ENCODE results near the gene SLC25A38. TPM values are rescaled to one million over a fixed set of nuclear protein-coding genes. Genes with fewer than 3 reads are reported as not detected.

The SLC25A38 gene, protein sequence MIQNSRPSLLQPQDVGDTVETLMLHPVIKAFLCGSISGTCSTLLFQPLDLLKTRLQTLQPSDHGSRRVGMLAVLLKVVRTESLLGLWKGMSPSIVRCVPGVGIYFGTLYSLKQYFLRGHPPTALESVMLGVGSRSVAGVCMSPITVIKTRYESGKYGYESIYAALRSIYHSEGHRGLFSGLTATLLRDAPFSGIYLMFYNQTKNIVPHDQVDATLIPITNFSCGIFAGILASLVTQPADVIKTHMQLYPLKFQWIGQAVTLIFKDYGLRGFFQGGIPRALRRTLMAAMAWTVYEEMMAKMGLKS
- polyA plus RNA-seq (2012; ENCODE audit: missing spikeins), result 19.1 TPM

DNA sequence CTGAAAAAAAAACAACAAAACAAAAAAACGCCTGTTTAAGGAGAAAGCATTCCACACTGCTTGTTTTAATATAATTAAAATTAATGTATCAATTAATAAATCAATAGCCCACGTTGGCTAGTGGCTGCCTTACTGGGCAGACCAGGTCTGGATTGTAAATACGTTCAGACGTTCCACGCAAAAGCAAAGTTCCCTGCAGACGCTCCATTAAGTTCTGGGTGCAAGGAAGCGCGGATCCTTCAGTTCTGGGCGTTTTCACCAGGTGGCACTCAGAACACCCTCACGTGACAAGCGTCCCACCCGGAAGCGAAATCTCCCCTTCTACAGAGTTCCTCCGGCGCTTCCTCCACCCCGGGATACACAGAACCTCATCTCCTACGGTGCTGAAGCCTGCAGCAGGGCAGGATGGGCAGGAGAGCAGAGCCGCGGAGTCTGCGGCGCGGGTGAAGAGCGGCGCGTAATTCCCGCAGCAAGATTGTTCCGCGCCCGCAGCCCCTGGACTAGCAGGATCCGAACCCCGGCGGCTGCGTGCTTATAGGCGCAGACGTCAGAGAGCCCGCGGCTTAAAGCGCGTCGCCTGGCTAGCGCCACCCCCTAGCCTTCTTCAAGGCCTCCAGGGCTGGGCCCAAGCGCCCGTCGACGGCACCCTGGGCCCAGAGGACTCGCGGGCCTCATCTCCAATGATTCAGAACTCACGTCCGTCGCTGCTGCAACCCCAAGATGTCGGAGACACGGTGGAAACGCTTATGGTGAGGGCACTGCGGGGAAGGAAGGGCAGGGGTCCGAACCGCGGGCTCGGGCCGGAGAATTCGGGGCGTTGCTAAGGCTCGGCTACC lies at the start of gene SLC25A38:
TSS of gene SLC25A38 (plus strand) at position 326 of the 836 bp plus-strand sequence. CDS start at position 681, 355 bp downstream.
- DNase-seq (ENCODE audit: insufficient read length) (peak; percentile 70), FAIRE-seq (peak; percentile 93)
- peak; percentile 70 for TF ChIP-seq POLR2A (IDR thresholded peaks at IDR 0.05; ENCODE audit: low read depth, low read length)
- TF ChIP-seq TAF1 (IDR thresholded peaks at IDR 0.05; ENCODE audit: borderline replicate concordance, low read depth, low read length), result no peak; the same call in 1 of the 2 replicates

DNA sequence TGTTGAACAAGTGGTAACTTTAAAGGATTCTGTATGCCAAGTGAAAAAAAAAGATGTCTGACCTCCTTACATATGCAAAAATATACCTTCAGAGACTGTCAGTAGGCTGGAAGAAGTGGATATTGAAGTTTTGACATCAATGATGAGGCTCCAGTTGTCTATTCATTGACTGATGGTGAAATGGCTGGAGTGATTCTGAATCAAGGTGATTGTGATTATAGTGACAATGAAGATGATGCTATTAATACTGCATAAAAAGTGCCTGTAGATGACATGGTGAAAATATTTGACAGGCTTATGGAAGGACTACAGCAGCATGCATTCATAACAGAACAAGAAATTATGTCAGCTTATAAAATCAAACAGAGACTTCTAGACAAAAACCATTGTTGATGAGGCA lies 49.6 kb upstream of the SLC25A38 start:
- FAIRE-seq (no peak), DNase-seq (ENCODE audit: insufficient read length) (no peak)
- TF ChIP-seq POLR2AphosphoS5 (IDR thresholded peaks at IDR 0.05; ENCODE audit: low read depth, low read length), result no peak
- TF ChIP-seq POLR2A (IDR thresholded peaks at IDR 0.05; ENCODE audit: low read depth, low read length), result no peak
- no peak for TF ChIP-seq TAF1 (IDR thresholded peaks at IDR 0.05; ENCODE audit: borderline replicate concordance, low read depth, low read length)

DNA sequence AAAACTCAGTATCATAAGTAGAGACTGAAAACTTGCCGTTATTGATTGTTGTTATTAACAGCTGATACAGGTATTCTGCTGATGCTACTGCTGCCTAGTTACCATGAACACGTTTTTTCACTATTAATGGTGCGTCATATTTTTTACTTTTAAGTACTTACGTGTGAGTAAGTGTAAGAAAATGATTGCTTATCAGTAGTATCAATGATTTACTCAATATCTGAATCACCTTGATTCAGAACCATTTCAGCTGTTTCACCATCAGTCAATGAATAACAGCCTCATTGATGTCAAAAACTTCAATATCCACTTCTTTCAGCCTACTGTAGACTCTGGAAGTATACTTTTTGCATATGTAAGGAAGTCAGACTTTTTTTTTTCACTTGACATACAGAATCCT lies 49.0 kb upstream of the SLC25A38 start:
- TF ChIP-seq POLR2AphosphoS5 (IDR thresholded peaks at IDR 0.05; ENCODE audit: low read depth, low read length) (no peak), TAF1 (IDR thresholded peaks at IDR 0.05; ENCODE audit: borderline replicate concordance, low read depth, low read length) (no peak), POLR2A (IDR thresholded peaks at IDR 0.05; ENCODE audit: low read depth, low read length) (no peak)
- no peak for DNase-seq (ENCODE audit: insufficient read length)
- FAIRE-seq, result no peak

DNA sequence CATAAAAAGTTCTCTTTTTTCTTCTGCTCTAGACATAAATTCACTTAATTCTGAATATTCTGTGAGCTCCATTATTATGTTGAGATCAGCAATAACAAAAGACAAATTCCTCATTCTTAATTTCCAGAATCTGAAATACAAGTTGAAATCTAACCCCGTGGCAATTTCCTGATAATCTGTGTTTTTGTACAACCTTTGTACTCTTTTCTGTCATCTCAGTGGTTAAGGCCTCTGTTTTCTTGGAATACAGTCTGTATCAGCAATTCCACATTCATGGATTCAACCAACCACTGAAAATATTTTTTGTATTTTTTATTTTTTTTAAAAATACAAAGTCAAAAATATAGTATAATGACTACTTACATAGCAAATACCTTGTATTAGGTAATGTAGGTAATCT lies 45.0 kb upstream of the SLC25A38 start:
- TF ChIP-seq POLR2A (IDR thresholded peaks at IDR 0.05; ENCODE audit: low read depth, low read length) (no peak), POLR2AphosphoS5 (IDR thresholded peaks at IDR 0.05; ENCODE audit: low read depth, low read length) (no peak), TAF1 (IDR thresholded peaks at IDR 0.05; ENCODE audit: borderline replicate concordance, low read depth, low read length) (no peak)
- FAIRE-seq (no peak), DNase-seq (ENCODE audit: insufficient read length) (no peak)

DNA sequence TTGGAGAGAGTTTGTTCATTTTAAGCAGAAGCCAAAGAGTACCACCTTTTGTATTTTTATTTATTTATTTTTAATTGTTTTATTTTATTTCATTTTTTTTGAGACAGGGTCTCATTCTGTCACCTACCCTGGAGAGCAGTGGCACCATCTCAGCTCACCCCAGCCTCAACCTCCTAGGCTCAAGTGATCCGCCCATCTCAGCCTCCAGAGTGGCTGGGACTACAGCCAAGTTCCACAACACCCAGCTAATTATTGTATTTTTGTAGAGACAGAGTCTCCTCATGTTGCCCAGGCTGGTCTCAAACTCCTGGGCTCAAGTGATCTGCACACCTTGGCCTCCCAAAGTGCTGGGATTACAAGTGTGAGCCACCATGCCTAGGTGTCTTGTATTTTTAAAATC lies 44.1 kb upstream of the SLC25A38 start:
- TF ChIP-seq POLR2AphosphoS5 (IDR thresholded peaks at IDR 0.05; ENCODE audit: low read depth, low read length) (no peak), TAF1 (IDR thresholded peaks at IDR 0.05; ENCODE audit: borderline replicate concordance, low read depth, low read length) (no peak), POLR2A (IDR thresholded peaks at IDR 0.05; ENCODE audit: low read depth, low read length) (no peak)
- DNase-seq (ENCODE audit: insufficient read length), result no peak
- FAIRE-seq, result no peak

DNA sequence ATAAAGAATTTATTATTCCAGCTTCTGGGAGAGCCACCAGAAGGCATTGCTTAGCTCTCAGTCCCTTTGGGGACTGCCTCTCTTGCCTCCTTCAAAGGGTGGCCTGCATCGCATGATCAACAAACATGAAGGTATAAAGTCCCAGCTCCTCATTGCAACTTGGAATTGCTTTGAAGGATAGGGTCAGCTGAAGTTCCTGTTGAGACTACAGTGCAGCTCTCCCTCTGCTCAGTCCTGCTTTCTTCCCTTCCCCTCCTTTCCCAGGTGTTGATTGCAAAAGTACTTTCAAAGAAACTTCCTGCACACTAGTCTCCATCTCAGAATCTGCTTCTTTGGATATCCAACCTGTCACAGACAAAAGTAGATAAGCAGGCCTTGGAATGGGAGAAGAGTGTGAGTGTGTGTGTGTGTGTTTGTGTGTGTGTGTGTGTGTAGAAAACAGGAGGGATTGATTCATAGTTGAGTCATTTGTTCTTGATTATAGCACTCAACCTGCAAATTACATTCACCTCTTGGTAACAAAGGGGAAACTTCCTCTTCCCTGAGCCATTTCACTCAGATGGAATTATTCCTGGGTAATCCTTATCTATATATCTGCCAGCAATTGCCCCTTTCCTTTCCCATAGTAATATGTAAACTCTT lies 40.0 kb upstream of the SLC25A38 start:
- no peak for FAIRE-seq
- TF ChIP-seq POLR2AphosphoS5 (IDR thresholded peaks at IDR 0.05; ENCODE audit: low read depth, low read length) (no peak), POLR2A (IDR thresholded peaks at IDR 0.05; ENCODE audit: low read depth, low read length) (no peak), TAF1 (IDR thresholded peaks at IDR 0.05; ENCODE audit: borderline replicate concordance, low read depth, low read length) (no peak)
- DNase-seq (ENCODE audit: insufficient read length), result no peak

DNA sequence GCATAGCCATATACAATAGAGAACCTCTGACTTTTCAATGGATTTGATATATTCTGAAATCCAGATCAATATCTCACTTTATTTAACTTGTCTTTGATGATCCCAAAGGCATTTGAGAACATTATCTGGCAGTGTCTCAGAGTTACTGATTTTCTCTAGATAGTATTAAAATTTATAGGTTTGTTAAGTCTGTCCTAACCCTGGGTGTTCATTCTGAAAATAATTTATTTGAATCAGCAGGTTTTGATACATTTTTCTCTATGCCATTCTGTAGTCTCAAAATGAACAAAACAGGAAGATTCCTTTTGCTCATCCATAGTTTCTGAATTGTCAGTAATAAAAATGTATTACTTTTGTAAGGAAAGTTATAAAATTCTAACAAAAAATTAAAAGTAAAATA lies 39.4 kb upstream of the SLC25A38 start:
- no peak for FAIRE-seq
- TF ChIP-seq POLR2A (IDR thresholded peaks at IDR 0.05; ENCODE audit: low read depth, low read length) (no peak), TAF1 (IDR thresholded peaks at IDR 0.05; ENCODE audit: borderline replicate concordance, low read depth, low read length) (no peak), POLR2AphosphoS5 (IDR thresholded peaks at IDR 0.05; ENCODE audit: low read depth, low read length) (no peak)
- no peak for DNase-seq (ENCODE audit: insufficient read length)

DNA sequence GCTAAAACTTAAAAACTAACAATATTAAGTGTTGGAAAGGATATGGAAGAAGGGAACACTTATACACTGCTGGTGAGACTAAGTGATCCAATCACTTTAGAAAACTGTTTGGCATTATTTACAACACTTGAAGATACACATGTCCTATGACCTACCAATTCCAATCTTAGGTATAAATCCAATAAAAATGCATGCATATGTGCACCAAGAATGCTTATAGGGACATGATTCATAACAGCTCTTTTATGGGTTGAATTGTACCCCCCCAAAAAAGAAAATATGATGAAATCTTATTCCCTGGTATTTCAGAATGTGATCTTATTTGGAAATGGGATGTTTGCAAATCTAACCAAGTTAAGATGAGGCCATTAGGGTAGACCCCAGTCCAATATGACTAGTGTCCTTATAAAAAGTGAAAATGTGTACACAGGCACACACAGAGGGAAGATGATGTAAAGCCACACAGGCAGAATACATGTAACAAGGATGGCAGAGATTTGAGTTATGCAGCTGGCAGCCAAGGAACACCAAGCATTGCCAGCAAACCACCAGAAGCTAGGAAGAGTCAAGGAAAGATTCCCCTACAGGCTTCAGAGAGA lies 38.3 kb upstream of the SLC25A38 start:
- DNase-seq (ENCODE audit: insufficient read length) (no peak), FAIRE-seq (no peak)
- TF ChIP-seq POLR2A (IDR thresholded peaks at IDR 0.05; ENCODE audit: low read depth, low read length) (no peak), TAF1 (IDR thresholded peaks at IDR 0.05; ENCODE audit: borderline replicate concordance, low read depth, low read length) (no peak), POLR2AphosphoS5 (IDR thresholded peaks at IDR 0.05; ENCODE audit: low read depth, low read length) (no peak)

DNA sequence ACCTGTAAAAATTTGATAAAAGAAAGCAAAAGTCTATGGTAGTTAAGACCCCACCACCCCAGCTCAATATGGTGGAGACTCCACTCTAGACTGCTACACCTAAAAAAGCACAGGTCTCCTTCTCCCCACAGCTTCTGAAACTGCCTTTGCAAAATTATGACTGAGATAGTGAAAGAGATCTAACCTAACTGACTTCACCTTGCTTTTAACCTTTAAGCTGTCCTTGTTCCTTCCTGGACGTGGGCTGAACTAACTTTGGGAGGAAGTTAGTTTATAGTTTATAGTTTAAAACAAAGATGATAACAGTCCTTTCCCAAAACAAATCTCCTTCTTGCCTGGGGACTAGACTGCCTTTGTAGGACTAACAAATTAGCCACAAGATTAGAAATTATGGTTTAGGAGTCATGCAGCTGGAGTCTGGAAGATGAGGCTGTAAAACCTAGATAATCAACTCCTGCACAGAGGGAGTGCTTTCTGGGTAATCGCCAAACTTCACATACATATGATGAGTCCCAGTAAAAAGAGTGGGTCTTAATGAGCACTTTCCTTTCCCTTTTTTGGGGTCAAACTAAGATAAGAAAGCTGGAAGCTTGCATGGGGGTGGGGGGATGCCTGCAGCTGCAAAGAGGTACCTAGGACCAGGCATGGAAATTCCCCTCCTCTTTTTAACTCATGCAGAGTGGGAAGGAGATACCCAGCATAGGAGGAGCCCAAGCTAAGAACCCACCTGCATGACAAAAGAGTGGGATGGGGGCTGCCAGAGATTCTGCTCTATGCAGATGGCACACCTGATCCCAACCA lies 36.2 kb upstream of the SLC25A38 start:
- DNase-seq (ENCODE audit: insufficient read length) (no peak), FAIRE-seq (peak; percentile 90)
- TF ChIP-seq POLR2A (IDR thresholded peaks at IDR 0.05; ENCODE audit: low read depth, low read length) (no peak), TAF1 (IDR thresholded peaks at IDR 0.05; ENCODE audit: borderline replicate concordance, low read depth, low read length) (no peak), POLR2AphosphoS5 (IDR thresholded peaks at IDR 0.05; ENCODE audit: low read depth, low read length) (no peak)

DNA sequence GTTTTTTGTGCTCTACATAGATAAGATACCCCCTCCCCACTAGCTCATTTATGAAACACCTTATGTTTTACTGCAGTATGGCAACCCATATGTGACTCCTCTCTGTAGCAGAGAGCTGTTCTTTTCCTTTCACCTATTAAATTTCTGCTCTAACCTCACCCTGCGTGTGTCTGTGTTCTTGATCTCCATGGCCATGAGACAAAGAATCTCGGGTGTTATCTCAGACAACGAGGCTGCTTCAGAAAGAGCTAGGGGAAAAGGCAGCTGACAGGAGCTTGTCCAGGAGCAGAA lies 35.6 kb upstream of the SLC25A38 start:
- FAIRE-seq (peak; percentile 9), DNase-seq (ENCODE audit: insufficient read length) (no peak)
- TF ChIP-seq POLR2A (IDR thresholded peaks at IDR 0.05; ENCODE audit: low read depth, low read length), result no peak
- TF ChIP-seq TAF1 (IDR thresholded peaks at IDR 0.05; ENCODE audit: borderline replicate concordance, low read depth, low read length), result no peak
- TF ChIP-seq POLR2AphosphoS5 (IDR thresholded peaks at IDR 0.05; ENCODE audit: low read depth, low read length), result no peak
